Mesenchymal stem cell (in vitro differentiated cells and primary cell): ENCODE data around the gene SPPL2A.

Experiments used
- DNase-seq: peaks from one replicate; pipeline ENCODE4 v3.0.0-alpha.2; 2013
- H2AFZ ChIP-seq: one replicate; pipeline ENCODE4 v1.6.1; 2013; ENCODE audit warnings: low read depth, mild to moderate bottlenecking, control low read depth, inconsistent platforms, low read length, moderate library complexity
- H2AK5ac ChIP-seq: 2 replicates; pipeline ENCODE4 v1.6.1; 2013; ENCODE audit warnings: low read length, moderate library complexity, mild to moderate bottlenecking, inconsistent platforms; ENCODE audit not compliant: severe bottlenecking
- H2BK120ac ChIP-seq: one replicate; pipeline ENCODE4 v1.6.1; 2013; ENCODE audit warnings: low read depth, mild to moderate bottlenecking, inconsistent platforms, low read length, moderate library complexity
- H2BK12ac ChIP-seq, 2 experiments: one replicate each; pipeline ENCODE4 v1.6.1; 2013; ENCODE audit warnings: inconsistent platforms in 2 of 2, low read length in 2 of 2, mild to moderate bottlenecking in 2 of 2, moderate library complexity in 2 of 2, control low read depth in 1 of 2
- H2BK15ac ChIP-seq: one replicate; pipeline ENCODE4 v1.6.1; 2013; ENCODE audit warnings: mild to moderate bottlenecking, low read depth, inconsistent platforms; ENCODE audit not compliant: poor library complexity, severe bottlenecking
- H2BK5ac ChIP-seq: 2 replicates; pipeline ENCODE4 v1.6.1; 2013; ENCODE audit warnings: low read depth, mild to moderate bottlenecking, low read length, control low read depth, inconsistent platforms; ENCODE audit not compliant: poor library complexity, severe bottlenecking
- H3K14ac ChIP-seq, 2 experiments: one replicate each; pipeline ENCODE4 v1.6.1; 2013; ENCODE audit warnings: inconsistent platforms in 2 of 2, low read length in 2 of 2, control low read depth in 1 of 2, mild to moderate bottlenecking in 1 of 2, moderate library complexity in 1 of 2
- H3K18ac ChIP-seq, 2 experiments: one replicate each; pipeline ENCODE4 v1.6.1; 2013; ENCODE audit warnings: inconsistent platforms in 2 of 2, low read length in 2 of 2, control low read depth in 1 of 2, low read depth in 1 of 2, mild to moderate bottlenecking in 1 of 2
- H3K23ac ChIP-seq, 2 experiments: one replicate each; pipeline ENCODE4 v1.6.1; 2013; ENCODE audit warnings: inconsistent platforms in 2 of 2, low read length in 2 of 2, mild to moderate bottlenecking in 2 of 2, moderate library complexity in 2 of 2, control low read depth in 1 of 2
- H3K27ac ChIP-seq: 2 replicates; pipeline ENCODE4 v1.5.1; 2013; ENCODE audit warnings: mild to moderate bottlenecking, moderate library complexity, low read length, control low read depth, inconsistent platforms; ENCODE audit not compliant: poor library complexity, severe bottlenecking
- H3K27me3 ChIP-seq, 2 experiments: 2 replicates each; pipeline versions ENCODE4 v1.6.1 to v1.7.0; 2013; ENCODE audit warnings: low read length in 2 of 2, mild to moderate bottlenecking in 2 of 2, moderate library complexity in 2 of 2, control low read depth in 1 of 2, inconsistent platforms in 1 of 2; ENCODE audit not compliant: control insufficient read depth in 1 of 2, insufficient read depth in 1 of 2
- H3K36me3 ChIP-seq, 2 experiments: 2 replicates each; pipeline versions ENCODE4 v1.6.1 to v1.7.0; 2013; ENCODE audit warnings: low read length in 2 of 2, control low read depth in 1 of 2, inconsistent platforms in 1 of 2, low read depth in 1 of 2, mild to moderate bottlenecking in 1 of 2; ENCODE audit not compliant: insufficient read depth in 2 of 2, control insufficient read depth in 1 of 2
- H3K4ac ChIP-seq, 2 experiments: one replicate each; pipeline ENCODE4 v1.6.1; 2013; ENCODE audit warnings: inconsistent platforms in 2 of 2, low read length in 2 of 2, mild to moderate bottlenecking in 2 of 2, moderate library complexity in 2 of 2, control low read depth in 1 of 2, low read depth in 1 of 2
- H3K4me1 ChIP-seq: 2 replicates; pipeline ENCODE4 v1.6.1; 2013; ENCODE audit warnings: low read depth, low read length, control low read depth; ENCODE audit not compliant: control insufficient read depth, insufficient read depth
- H3K4me2 ChIP-seq: 2 replicates; pipeline ENCODE4 v1.6.1; 2013; ENCODE audit warnings: low read length, mild to moderate bottlenecking, inconsistent platforms; ENCODE audit not compliant: poor library complexity, severe bottlenecking
- H3K4me3 ChIP-seq, 2 experiments: 2 replicates each; pipeline versions ENCODE4 v1.5.1 to v1.7.0; 2013; ENCODE audit warnings: low read length in 2 of 2, mild to moderate bottlenecking in 2 of 2, control low read depth in 1 of 2, low read depth in 1 of 2; ENCODE audit not compliant: insufficient read depth in 1 of 2
- H3K79me1 ChIP-seq: replicated peaks from 2 replicates; pipeline ENCODE4 v1.6.1; 2013; ENCODE audit warnings: mild to moderate bottlenecking, control low read depth, low read length, inconsistent platforms; ENCODE audit not compliant: poor library complexity, severe bottlenecking
- H3K9ac ChIP-seq: 2 replicates; pipeline ENCODE4 v1.7.0; 2013; ENCODE audit warnings: mild to moderate bottlenecking, low read length, moderate library complexity
- H3K9me3 ChIP-seq: 2 replicates; pipeline ENCODE4 v1.7.0; 2013; ENCODE audit warnings: mild to moderate bottlenecking, low read length; ENCODE audit not compliant: control insufficient read depth
- H4K8ac ChIP-seq: one replicate; pipeline ENCODE4 v1.6.1; 2013; ENCODE audit warnings: inconsistent platforms, mild to moderate bottlenecking, low read length, moderate library complexity
- H4K91ac ChIP-seq: one replicate; pipeline ENCODE4 v1.6.1; 2013; ENCODE audit warnings: mild to moderate bottlenecking, low read length, inconsistent platforms
- WGBS: methylation state at CpG from one replicate; pipeline ENCODE4 v1.1.7; 2013; ENCODE audit warnings: mixed read lengths; 5-methylcytosine and 5-hydroxymethylcytosine counted together

The SPPL2A gene

DNA sequence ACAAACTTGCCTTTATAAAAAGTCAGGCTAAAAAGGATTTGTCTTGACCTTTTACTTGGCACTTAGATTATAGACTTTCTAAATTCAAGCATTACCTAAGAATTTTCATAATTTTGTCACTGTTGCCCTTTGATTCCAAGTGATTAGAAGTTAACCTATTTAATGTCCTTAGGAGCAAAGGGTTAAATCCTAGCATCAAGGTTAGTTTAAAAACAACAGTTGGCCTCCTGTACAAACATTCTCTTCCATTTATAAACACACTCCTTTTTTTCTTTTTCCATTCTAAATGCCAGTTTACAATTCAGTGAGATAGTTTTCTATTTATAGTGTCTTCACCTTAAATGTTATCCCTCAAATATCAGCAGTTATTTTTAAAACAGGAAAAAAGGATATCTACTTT is 18.4 kb upstream of the SPPL2A start:
- H2BK12ac ChIP-seq: no peak overlapping the region
- no peak overlapping the region for H2AFZ ChIP-seq
- no peak overlapping the region for H3K14ac ChIP-seq
- no peaks in the 10 kb centered on the region for H3K79me1 ChIP-seq
- H4K8ac ChIP-seq: no peak overlapping the region
- no peak overlapping the region for H3K27ac ChIP-seq
- no peak overlapping the region for H3K4me2 ChIP-seq
- no peak overlapping the region for H3K4ac ChIP-seq
- no peaks in the 10 kb centered on the region for H3K36me3 ChIP-seq
- H3K18ac ChIP-seq: no peak overlapping the region
- no peak overlapping the region for H4K91ac ChIP-seq
- no peaks in the 10 kb centered on the region for H3K9me3 ChIP-seq
- no peak overlapping the region for H3K23ac ChIP-seq
- H3K27me3 ChIP-seq: peaks cover 0 to 11% of the 10 kb centered on the region in 2 experiments
- H2BK15ac ChIP-seq: no peak overlapping the region
- no peak overlapping the region for H2BK120ac ChIP-seq
- H3K4me1 ChIP-seq: no peaks in the 10 kb centered on the region
- DNase-seq: peak; percentile 14
- H3K9ac ChIP-seq: no peak overlapping the region
- H3K4me3 ChIP-seq: no peak overlapping the region
- H2AK5ac ChIP-seq: no peak overlapping the region
- no peak overlapping the region for H2BK5ac ChIP-seq

DNA sequence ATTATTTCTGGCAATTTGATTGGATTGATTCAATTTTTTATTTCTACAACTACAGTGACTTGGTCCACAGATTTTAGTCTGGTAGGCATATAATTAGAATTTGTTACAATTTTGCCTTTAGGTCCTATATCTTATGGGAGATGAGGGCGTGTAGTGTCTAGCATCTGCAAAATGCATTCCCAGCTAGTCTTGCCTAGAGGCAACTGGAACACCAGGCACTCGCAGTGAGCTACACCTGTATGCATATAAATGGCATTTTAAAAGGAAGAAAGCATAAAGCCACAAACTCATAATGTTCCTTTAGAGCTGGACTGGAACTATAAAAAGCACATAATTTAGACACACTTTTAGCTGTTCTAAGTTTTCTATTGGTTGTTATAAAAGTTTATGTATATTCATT is 17.9 kb upstream of the SPPL2A start:
- no peak overlapping the region for H4K8ac ChIP-seq
- H3K14ac ChIP-seq: no peak overlapping the region
- no peaks in the 10 kb centered on the region for H3K9me3 ChIP-seq
- H2BK5ac ChIP-seq: no peak overlapping the region
- H3K4ac ChIP-seq: no peak overlapping the region
- H2BK15ac ChIP-seq: no peak overlapping the region
- no peak overlapping the region for H2AFZ ChIP-seq
- H3K4me3 ChIP-seq: no peak overlapping the region
- H2BK120ac ChIP-seq: no peak overlapping the region
- no peak overlapping the region for H4K91ac ChIP-seq
- H3K4me2 ChIP-seq: no peak overlapping the region
- DNase-seq: no peak
- H3K9ac ChIP-seq: no peak overlapping the region
- no peak overlapping the region for H2AK5ac ChIP-seq
- H3K18ac ChIP-seq: no peak overlapping the region
- H3K79me1 ChIP-seq: no peaks in the 10 kb centered on the region
- no peak overlapping the region for H3K23ac ChIP-seq
- WGBS: 95% methylated on average over 1 of the region's 2 CpGs
- no peaks in the 10 kb centered on the region for H3K36me3 ChIP-seq
- peaks cover 0 to 11% of the 10 kb centered on the region in 2 experiments for H3K27me3 ChIP-seq
- H3K27ac ChIP-seq: no peak overlapping the region
- H3K4me1 ChIP-seq: no peaks in the 10 kb centered on the region
- no peak overlapping the region for H2BK12ac ChIP-seq

DNA sequence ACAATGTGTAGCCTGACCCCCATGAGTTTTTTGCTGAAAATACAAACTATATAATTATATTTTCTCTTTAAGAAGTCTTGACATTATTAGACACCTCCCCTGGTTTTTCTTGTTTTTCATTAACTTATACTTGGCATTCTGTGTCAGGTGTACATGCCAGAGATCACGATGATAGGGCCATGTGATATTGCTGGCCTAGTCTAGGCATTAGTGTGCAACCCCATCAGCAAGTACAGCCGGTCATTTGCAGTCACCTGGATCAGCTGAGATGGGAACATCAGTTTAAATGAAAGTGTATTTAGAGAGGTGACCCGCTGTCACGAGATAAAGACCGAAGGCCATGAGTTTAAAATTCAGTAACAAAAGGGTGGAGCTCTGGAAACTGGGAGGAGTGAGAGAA is 12.6 kb upstream of the SPPL2A start:
- Histone ChIP-seq H3K9ac (no peak overlapping the region), H2BK12ac (no peak overlapping the region), H3K4me1 (no peaks in the 10 kb centered on the region), H3K27me3 (peaks cover 0 to 9% of the 10 kb centered on the region in 2 experiments), H2BK15ac (no peak overlapping the region), H2BK120ac (no peak overlapping the region), H3K4me3 (no peak overlapping the region), H3K23ac (no peak overlapping the region), H4K8ac (no peak overlapping the region), H3K4ac (no peak overlapping the region), H3K14ac (no peak overlapping the region), H4K91ac (no peak overlapping the region), H3K36me3 (no peaks in the 10 kb centered on the region), H2AK5ac (no peak overlapping the region), H3K18ac (no peak overlapping the region), H3K79me1 (no peaks in the 10 kb centered on the region), H3K27ac (no peak overlapping the region), H3K4me2 (no peak overlapping the region), H2AFZ (no peak overlapping the region), H3K9me3 (no peaks in the 10 kb centered on the region), H2BK5ac (no peak overlapping the region)
- DNase-seq: no peak
- whole genome bisulfite sequencing: 98% methylated on average over 4 of the region's 5 CpGs

DNA sequence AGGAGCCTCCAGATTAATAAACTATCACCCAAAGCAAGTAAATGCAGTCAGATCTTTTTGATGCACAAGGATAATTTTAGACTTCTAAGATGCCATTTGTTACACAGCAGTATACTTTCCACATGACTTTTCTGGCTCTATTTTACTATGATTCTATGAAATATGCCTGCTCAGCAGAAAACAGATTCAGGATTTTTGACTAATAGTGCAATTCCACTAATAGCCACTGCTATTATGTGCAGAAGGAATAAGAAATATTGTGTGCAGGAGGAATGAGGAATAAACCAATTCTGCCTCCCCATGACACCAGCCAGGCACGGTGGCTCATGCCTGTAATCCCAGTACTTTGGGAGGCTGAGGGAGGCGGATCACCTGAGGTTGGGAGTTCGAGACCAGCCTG is 11.5 kb upstream of the SPPL2A start:
- Histone ChIP-seq H3K36me3 (no peaks in the 10 kb centered on the region), H4K8ac (no peak overlapping the region), H3K27me3 (peaks cover 0 to 9% of the 10 kb centered on the region in 2 experiments), H3K4ac (no peak overlapping the region), H3K9me3 (no peaks in the 10 kb centered on the region), H2BK12ac (no peak overlapping the region), H3K4me2 (no peak overlapping the region), H3K23ac (no peak overlapping the region), H3K27ac (no peak overlapping the region), H2BK15ac (no peak overlapping the region), H2BK120ac (no peak overlapping the region), H3K4me1 (no peaks in the 10 kb centered on the region), H4K91ac (no peak overlapping the region), H2AK5ac (no peak overlapping the region), H2AFZ (no peak overlapping the region), H3K4me3 (no peak overlapping the region), H3K9ac (no peak overlapping the region), H3K18ac (no peak overlapping the region), H3K14ac (no peak overlapping the region), H3K79me1 (no peaks in the 10 kb centered on the region), H2BK5ac (no peak overlapping the region)
- WGBS: 91% methylated on average over 3 of the region's 3 CpGs
- no peak for DNase-seq
